Stimulated activated CD4-positive, alpha-beta T cell treated with anti-CD3 and anti-CD28 coated beads, Interleukin-4, amount 100 ng/mL, for 1 hour (primary cell): ENCODE measurements around the gene DDX25.

Experiments
- DNase-seq: peaks from one replicate; pipeline ENCODE4 v3.0.0-alpha.2; 2020

The DDX25 gene

DNA sequence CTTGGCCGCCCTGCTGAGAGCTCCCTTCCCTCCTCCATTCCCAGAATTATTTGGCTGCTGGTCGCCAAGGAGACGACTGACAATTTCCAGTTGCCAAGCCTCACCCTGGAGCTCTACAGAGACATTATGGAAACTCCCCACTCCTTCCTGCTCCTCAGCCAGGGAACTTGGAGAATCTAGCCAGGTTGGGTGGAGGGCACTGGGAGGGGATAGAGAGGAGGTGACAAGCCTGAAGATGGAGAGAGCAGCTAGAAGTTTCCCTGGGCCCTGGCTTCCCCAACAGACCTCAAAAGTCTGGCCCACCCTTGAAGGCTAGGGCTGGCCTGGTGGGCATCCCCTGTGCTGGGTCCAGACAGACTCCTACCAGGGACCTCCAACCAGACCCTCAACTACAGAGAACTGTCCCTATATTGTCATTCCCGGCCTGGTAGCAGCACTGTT, 34.8 kb downstream of the DDX25 start:
- DNase-seq: no peak

GRCh38 chr11:125940145-125940544, 35.8 kb downstream of the DDX25 start:
- DNase-seq: no peak

- DNase-seq: no peak
These were observed 36.9 kb downstream of the DDX25 start for GRCh38 chr11:125941267-125941618.

- DNase-seq: peak; percentile 61
These were observed 37.6 kb downstream of the DDX25 start for GRCh38 chr11:125941619-125942611.

DNA sequence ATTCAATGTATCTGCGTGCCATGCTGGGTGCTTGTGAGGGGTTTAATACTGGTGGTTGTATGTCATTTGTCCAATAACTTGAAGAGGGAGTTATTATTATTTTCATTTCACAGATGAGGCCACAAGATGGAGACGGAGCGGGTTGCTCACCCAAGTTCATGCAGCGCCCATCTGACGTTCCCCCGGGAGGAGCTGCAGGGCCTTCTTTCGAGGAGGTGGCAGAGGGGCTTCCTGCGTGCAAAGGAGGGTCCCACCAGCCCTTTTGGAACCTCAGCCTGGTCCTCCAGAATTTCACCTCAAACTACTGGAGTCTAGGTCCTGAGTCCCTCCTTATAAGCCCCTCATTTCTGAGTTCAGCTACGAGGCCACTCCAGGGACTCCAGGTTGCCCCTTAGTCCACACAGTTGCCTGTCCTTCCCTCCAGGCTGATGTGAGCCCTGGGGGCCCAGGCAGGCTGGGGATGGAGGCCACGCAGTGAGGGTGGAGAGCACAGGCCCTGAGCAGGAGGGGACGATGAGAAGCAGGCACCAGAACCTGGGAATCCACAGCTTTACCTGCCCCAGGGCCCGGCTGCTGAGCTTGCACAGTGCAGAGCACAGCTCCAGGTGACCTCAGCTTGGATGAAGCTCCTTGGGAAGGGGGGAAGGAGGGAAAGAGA, 38.6 kb downstream of the DDX25 start:
- no peak for DNase-seq

DNA sequence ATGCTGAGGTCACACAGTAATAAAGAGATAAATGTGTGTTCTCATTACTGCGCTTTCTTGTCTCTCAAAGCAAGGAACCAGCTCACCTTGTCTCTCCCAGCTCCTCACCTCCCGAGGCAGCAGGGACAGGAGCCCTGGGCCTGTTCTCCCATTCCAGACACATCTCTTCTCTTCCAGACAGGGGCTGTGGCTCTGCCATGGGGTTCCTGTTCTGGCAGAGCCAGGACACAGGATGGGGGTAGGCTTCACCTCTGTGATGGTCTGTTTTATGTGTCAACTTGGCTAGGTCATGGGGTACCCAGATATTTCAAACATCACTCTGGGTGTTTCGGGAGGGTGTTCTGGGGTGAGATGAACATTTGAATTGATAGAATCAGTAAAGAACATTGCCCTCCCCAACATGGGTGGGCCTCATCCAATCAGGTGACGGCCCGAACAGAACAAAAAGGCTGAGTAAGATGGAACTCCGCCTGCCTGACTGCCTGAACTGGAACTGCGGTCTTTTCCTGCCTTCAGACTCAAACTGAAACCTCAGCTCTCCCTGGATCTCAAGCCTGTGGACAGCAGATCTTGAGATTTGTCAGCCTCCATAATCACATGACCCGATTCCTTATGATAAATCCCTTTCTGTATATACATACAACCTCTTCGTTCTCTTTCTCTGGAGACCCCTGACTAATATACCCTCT, 39.5 kb downstream of the DDX25 start:
- no peak for DNase-seq

- no peak for DNase-seq
These were observed 40.2 kb downstream of the DDX25 start for GRCh38 chr11:125944350-125945010.

DNA sequence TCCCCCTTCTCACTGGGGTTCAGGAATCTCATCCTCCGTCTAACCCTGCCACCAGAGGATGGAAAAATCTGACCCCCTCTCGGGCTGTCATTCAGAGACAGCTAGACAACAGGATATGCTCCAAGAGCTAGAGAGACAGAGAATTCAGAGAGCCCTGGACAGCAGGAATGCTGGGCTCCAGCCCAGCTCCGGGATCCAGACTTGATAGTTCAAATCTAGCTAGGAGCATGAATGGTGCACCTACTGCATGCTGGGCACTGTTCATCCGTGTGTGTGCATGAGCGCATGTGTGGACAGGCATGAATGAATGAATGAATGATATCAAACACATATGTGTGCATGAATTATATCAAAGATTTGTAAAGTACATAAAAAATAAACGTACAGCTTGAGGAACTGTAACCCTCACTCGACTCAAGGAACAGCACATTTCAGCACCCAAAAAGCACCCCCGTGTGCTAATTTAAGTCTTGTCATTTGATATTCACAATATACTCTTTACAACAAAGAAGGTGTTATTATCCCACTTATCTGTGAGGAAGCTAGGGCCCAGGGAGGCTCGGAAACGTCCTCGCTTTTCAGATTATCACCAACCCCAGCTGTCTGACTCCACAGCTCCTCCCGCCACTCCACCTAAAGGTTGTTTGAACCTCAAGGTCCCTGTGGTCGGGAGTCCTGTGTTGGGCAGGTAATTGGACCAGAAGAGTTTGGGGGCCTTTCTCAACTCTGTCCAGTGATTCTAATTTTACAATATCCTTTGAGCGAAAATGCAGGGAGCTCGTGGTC, 40.9 kb downstream of the DDX25 start:
- no peak for DNase-seq

DNA sequence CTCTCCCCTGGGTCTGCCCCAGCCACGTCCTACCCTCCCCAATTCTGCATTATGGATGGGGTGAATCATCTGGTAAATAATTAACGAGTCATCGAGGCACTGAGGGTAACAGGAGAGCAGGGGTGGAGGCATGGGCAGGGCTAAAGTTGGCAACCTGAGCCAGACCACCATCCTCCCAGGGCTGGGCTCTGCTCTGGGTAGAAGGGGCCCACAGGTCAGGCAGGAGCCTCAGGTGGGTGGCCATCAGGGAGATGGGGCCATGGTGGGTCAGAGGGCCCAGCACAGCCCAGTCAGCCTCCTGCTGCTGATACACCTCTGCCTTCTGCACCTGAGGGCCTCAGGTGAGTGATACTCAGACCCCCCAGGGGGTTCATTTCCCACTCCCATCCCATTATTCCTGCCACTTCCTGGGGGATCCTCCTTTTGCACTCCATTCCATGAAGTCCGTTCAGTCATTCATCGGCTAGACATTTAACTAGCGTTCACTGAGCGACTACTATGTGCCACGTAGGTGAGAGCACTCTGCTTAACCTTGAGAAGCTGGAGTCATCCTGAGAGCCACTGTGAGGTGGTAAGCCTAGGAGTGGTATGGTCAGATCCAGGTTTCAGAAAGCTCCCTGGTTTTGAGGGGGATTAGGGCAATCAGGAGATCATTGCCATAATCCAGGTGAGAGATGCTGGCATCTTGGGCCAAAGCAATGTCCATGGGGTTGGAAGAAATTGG, 41.7 kb downstream of the DDX25 start, which contains the start of gene VSIG10L2:
Gene VSIG10L2 (plus strand): TSS at position 248 of the 724 bp plus-strand sequence. CDS start 12 bp downstream, at position 260.
- DNase-seq: no peak

DNA sequence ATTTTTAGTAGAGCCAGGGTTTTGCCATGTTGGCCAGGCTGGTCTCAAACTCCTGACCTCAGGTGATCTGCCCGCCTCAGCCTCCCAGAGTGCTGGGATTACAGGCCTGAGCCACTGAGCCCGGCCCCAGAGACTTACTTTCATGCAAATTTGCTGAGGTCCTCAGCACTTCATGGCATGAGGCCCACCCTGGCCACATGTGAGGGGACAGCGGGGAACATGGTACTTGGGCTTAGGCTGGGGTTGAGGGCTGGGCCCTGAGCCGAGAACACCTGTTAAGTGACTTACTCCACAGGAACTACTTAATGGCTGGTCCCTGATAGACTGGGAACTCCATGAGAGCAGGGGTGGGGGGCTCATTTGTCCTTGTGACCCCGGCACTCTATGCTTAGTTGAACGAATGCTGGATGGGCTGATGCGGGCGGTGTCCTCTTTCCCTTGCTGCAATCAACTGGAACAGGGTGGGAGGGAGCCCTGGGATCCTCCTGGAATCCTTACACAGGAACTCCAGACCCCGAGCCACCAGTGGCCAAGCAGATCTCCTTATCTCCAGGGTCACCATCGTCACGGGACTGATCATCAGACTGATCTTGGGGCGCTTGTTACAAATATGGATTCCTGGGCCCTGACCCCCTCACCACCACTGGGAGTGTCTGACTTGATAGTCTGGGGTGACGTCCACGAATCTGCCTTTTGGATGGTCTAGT, 42.6 kb downstream of the DDX25 start:
- no peak for DNase-seq

GRCh38 chr11:125947419-125948277, 43.3 kb downstream of the DDX25 start:
- DNase-seq: no peak

GRCh38 chr11:125948278-125949051, 44.2 kb downstream of the DDX25 start:
- no peak for DNase-seq

DNA sequence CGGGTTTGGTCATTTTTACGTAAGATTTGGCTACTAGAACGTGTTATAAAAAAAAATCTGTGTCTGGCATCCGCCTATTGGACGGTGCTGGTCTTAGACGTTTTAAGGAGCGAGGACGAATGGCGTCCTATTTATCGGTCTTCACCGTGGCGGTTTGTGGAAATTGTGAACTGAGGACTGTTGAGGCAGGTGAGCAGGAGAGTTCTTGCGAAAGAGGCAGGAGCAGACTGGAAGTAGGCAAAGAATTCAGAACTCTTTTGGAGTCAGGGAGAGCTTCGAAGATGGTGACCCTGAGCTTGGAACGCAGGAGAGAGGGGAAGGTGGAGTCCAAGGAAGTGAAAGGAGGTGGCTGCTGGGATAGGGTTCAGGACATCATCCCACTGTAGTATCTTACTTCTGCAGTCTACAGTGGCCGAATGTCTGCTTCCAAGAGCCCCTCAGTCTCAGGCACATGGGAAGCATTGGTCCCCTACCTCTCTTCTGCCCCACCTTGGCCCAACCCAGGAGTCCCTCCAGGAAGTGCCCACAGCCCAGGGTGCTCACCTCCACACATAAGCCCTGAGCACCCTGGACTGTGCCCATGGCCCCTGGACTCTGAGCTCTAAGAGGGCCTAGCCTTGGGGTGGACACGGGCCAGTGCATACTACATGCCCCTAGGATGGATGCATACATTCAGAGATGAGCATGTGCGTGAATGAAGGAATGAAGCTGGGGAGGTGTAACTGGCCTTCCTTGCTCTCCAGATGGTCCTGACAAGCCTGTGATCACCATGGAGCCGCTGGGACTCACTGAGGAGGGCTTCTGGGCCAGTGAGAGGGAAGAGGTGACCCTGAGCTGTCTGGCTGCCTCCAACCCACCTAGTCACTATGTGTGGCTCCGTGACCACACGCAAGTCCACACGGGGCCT, 45.2 kb downstream of the DDX25 start:
- no peak for DNase-seq

- no peak for DNase-seq
These were observed 45.8 kb downstream of the DDX25 start for GRCh38 chr11:125950178-125950490.

- DNase-seq: no peak
These were observed 46.7 kb downstream of the DDX25 start for GRCh38 chr11:125950696-125951651.

DNA sequence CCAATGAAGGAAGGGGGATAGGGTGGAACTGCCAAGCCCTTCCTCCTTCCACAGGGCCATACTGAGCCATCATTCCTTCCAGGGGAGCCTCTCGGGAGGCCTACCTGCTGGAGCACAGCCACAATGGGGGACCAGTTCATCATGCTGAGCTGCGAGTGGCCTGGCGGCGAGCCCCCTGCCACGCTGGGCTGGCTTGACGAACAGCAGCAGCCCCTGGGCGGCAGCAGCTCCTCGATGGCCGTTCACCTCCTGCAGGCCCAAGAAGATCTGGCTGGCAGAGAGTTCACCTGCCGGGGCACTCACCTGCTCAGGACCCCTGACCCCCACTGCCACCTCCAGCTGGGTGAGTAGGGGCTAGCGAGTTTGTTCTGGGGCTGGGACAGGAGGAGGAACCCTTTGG, 47.4 kb downstream of the DDX25 start:
- DNase-seq: no peak

DNA sequence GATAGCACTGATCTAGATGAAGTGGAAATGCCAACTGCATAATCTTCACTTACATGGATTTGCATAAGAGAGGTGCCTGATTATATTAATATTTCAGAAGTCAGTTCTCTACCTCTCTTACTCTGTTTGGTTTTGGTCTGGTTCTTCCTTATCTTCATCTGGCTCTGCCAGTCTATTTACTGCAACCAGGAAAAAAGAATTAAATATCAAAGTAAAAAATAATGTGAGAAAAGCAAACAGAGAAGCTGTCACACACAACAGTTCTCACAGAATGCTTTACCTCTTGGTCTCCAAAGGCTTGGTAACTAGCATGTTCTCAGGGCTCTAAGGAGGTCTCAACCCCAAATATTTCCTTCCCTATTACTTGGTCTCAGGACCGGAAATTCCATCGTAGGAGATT, 48.3 kb downstream of the DDX25 start:
- no peak for DNase-seq
